ENCODE results near the gene RALB.
"Not testable (repeated sequence)": the region's sequence is repeated elsewhere in the genome, so short reads cannot be mapped to it uniquely, and the experiment has no call there.

RALB gene

DNA sequence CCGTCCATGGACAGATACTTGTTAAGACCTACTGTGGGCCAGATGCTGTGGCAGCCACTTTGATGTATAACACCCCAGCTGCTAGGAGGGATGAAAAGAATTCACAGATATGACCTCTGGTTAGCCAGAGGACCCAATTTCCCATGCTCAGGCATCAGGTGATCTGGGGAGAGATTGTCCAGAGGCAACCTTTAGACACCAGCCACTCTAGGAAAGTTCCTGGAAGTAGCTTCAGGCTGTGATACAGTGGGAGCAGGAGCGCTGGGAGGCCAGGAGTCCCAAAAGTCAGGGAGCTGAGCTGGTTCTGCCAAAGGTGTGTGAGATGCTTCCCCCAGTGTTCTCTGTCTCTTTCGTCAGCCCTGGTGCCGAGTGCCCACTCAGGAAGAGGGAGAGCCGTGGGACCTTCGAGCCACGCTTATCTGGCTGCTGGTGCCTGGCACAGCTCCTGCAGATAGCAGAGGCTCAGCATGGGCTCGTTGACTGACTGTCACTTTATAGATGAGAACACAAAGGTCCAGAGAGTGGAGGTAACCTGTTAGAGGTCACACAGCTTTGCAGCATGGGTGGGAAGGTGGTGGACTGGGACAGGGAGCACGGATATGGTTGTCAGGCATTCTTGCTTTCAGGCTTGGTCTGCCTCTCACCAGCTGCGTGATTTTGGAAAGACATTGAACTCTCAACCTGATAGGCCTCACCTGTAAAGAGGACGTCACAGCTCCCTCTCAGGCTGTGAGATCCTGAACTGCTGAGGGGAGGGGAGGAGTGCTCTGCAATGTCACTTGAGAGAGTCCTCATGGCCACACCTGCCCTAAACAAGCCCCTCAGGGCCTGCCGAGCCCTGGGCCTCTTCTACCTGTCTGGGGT, 7.8 kb upstream of the RALB start:
- no peak for DNase-seq

DNA sequence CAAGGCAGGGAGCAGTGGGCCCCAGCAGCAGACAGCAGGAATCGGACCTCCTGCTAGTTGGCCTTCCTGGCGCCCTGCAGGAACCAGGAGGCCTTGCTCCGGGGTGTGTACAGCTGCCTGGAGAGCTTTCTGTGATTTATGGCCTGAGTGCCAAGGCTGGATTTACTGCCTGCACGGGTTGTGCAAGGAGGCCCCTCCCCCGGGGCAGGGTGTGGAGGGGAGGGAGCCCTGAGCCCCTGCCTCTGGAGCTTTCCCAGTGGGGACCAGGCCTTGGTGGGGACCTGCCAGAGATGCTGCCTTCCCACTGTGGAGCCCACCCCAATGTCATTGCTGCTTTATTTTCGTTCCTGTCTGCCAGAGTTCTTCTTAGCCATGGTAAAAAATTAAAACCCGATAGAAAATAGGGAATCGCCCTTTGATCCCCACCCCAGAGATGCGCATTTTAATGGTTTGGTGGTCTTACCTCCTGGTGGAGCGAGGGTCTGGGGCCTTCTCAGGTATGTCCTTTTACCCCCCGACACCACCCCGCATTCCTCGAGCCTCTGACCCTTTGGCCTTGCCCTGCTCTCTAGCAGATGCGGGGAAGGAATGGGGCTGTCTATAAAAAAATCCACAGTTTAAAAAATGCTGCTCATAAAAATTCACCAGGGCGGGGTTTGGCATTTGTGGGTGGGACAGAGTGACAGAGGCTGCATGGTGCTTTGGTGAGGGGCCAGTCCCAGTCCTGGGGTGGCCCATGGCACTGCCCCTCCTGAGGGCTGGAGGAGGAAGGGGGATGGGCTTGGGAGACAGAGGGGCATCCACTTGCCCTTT, 6.9 kb upstream of the RALB start:
- DNase-seq, result peak; percentile 73

DNA sequence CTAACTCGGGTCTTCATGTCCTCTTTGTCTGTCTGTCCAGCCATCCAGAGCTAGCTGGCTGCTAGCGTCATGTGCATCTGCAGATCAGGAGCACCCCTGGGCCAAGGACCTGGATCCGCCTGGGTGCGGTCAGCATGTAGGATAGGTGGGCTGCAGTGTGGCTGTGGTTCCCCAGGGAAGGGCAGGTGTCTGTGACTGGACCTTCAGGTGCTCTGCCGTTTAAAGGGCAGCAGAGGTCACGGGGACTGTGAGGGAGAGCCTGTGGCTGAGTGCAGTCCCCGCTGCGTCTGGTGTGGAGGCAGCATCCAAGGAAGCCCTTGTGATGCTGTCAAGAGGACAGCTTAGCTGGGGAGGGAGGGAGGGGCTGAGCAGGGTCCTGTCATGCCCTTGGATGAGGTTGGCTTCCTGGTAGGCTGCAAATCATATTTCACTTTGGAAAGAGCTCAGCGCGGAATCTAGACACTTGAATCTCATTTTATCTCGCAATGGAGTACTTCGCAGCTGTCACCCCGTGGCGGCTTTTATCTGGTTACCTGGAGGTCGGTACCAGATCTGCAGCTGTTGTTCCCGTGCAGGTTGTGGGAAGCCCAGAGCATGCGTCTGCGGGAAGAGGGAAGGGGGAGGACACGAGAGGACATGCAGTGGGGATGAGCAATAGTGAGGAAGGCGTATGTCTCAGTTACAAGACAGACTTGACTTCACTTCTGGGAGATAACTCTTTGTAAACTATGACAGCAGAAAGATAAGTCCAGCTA, 5.9 kb upstream of the RALB start:
- peak; percentile 68 for DNase-seq

DNA sequence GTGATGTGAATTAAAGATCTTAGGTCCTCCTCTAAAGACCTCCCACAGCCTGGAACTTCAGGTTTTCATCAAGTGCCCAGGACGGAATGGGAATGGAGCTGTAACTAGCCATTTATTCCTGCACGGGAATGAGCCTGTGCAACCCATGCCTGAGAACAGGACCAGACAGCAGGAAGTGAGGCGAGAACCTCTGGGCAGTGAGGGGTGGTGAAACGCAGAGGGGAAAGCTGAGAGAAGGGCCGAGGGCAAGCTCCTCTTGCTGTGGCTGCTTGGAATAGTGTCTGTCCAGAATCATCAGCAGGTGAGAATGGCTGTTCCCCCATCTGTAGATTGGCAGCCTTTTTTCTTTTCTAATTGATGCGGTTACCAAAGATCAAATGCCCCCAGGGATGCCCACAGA, 4.8 kb upstream of the RALB start:
- DNase-seq, result no peak

DNA sequence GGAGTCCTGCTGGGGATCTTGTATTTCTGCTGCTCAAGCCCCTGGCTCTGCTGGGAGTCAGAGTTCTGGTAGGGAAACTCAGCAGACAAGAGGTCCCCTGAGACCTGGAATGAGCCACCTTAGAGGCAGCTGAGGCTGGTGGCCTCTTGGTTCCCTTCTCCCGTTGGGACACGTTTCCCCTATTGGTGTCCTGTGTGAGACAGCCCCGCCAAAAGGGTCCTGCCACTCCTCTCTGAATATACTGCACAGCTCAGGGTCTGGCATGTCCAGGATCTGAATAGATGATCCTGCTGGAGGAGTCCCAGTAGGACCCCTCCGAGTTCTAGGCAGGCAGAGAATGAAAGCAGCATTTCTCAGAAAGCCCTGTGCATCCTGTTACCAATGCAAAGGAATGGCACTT, 2.0 kb upstream of the RALB start:
- DNase-seq, result no peak

DNA sequence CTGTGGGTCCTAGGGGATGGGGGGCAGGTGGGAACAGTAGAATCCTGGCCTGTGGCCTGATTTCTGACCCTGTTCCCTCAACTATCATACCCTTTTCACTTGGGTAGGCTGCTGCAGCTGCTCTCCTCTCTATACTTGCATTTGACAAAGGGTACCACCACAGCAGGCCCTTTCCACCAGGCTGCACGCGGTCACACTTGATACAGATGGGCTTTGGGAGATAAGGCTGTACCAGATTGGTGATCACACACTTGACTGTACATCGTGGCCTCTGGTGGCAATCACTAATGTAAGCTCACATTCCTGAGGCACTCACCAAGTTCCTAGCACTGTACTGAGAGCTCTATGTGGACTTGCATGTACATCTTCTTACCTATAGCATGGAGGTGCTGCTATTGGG, 1.6 kb upstream of the RALB start:
- no peak for DNase-seq

DNA sequence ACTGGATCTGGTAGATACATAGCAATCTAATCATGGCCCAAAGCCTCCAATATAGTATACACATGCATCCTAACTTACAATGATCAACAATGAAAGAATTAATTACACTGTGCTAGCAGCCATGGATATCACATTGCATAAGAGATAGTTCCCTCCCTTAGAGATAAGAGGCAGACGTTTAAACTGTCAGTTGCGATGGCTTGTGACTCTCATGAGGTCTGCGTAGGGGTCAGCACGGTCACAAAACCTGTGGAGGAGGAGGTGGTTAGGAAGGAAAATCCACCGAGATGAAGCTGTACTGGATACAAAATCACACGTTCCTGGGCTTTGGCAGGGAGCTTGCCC, 800 bp upstream of the RALB start:
- DNase-seq, result no peak

DNA sequence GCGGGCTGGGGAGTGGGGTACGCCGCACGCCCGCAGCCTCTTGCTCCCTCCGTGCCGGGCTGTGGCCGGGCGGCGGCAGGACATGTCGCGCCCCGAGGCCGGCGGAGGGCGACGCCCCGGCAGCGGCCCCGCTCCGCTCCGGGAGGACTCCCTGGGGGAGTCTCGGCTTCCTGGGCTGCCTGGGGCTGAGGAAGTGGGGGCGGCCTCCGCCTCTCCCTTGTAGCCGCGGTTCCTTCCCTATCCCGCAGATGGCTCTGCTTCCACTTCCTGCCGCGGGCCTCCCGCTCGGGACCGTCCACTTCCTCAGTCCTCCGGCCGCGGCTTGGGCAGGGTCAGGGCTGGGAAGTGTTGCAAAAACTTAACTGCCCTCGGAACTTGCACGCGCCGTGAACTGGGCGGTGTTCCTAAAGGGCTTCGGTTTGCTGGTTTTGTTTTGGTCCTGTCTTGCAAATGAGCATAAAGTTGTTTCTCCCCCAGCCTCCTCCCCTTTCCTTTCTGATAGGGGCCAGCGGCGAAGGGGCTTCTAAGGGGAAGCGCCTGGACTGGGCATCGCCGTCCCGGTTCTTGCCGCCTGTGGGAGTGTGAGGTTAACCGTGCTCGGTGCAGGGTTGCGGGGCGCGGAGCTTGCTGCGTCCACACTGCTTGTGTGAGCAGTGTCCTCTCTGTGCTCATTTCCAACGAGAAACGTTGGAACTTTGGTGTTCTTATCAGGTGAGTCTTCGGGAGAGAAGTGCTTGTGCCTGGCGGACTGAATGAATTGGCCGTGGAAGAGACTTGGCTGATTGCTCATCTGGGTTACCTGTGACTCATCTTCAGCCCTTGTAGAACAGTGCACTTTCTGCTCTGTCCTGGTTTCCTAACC, 600 bp downstream of the RALB start:
- DNase-seq, result peak; percentile 21

DNA sequence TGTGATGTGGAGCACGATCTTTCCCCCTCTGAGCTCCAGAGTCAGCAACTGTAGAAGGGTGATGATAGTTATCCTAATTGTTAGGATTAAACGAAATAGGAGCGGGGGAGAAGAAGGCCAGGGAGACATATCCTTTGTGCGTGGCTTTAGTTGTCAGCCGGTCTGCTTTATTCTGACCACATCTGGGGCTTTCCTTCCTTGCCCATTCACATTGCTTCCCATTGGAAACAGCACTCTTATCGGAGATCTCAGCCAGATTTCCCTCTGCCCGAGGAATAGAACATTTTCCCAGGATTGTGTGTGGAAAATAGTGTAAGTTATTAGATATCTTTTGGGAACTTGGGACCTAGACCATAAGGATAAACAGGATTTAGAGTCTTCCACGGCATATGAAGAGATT, 1.5 kb downstream of the RALB start:
- DNase-seq, result no peak

DNA sequence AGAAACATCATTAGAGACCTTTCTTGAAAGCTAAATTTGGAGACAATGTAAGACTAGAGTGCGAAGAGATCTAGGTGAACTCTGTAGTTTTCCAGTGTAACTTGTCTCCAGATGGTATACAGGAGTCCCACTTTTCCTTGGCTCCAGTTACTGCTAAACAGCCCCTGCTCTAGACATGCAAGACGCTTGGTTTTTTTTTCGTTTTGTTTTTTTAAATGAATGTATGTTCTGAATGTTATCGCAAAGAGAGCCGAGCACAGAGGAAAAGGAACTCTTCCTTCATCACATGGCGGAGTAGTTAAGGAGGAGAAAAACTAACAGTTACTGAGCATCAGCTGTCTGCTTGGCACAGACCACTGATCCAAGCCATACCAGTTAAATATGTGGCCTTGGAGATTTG, 2.4 kb downstream of the RALB start:
- no peak for DNase-seq

DNA sequence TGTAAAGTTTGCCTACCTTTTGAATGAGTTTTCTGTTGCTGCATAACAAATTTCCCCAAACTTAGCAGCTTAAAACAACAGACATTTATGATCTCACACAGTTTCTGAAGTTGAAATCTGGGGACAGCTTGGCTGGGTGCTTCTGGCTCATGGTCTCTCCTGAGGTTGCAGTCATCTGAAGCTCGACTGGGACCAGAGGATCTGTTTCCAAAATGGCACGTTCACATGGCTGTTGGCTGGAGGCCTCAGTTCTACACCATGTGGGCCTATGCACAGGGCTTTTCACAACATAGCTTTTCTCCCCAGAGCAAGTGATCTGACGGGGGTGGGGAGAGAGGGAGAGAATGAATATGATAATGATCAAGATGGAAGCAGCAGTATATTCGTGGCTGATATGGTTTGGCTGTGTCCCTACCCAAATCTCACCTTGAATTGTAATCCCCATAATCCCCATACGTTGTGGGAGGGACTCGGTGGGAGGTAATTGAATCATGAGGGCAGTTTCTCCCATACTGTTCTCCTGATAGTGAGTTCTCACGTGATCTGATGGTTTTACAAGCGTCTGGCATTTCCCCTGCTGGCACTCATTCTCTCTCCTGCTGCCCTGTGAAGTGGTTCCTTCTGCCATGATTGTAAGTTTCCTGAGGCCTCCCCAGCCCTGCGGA, 3.5 kb downstream of the RALB start:
- DNase-seq, result no peak

DNA sequence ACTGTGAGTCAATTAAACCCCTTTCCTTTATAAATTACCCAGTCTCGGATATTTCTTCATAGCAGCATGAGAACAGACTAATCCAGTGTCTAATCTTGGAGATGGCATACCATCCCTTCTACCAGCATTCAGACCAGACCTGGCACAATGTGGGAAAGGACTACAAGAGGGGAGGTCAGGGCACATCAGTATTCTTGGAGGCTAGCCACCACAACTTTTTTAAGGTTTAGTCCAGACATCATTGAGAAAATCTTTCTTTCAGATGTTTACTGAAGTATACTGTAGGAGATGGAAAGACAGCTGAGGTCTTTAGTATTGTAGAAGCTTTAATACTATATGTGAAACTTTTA, 4.0 kb downstream of the RALB start:
- DNase-seq, result no peak

DNA sequence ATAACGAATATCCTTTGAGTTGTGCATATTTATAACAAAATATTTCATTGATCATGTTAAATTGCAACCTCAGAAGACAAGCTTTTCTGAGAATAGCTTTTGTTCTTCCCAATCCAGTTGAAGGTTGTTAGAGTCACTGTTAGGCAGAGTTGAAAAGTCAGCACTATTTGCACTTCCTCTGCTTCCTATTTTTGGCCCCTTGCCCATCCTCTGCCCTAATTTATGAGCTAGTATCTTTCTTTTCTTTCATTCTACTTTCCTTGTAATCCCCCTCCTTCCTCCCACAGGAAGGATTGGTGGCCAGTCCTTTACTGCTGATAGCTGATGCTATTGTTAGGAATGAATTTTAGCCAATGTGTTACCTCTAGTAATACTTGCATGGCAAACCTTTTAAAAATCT, 4.9 kb downstream of the RALB start:
- no peak for DNase-seq

DNA sequence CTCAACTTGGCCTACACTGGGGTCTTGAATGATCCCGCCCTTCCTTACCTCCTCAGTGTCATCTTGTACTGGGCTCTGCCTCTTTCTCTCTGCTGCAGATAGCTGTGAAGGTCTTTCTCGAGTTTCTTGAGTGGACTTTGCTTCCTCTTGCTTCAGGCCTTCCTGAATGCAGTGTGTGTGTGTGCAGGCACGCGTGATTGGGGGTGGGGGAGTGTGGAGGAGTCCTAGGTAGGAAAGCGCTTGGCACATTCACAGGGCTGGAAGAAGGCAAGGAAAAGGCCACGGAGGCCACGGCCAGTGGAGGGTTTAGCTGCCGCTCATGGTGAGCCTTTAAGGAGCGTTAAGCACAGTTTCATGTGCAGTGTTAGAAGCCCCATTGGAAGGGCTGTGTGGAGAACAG, 5.5 kb downstream of the RALB start:
- no peak for DNase-seq

DNA sequence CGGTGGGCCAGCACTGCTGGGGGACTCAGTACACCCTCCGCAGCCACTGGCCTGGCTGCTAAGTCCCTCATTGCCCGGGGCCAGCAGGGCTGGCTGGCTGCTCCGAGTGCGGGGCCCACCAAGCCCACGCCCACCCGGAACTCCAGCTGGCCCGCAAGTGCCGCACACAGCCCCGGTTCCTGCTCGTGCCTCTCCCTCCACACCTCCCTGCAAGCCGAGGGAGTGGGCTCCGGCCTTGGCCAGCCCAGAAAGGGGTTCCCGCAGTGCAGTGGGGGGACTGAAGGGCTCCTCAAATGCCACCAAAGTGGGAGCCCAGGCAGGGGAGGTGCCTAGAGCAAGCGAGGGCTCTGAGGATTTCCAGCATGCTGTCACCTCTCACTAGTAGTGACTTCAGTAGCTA, 7.3 kb downstream of the RALB start:
- DNase-seq, result not testable (repeated sequence)

DNA sequence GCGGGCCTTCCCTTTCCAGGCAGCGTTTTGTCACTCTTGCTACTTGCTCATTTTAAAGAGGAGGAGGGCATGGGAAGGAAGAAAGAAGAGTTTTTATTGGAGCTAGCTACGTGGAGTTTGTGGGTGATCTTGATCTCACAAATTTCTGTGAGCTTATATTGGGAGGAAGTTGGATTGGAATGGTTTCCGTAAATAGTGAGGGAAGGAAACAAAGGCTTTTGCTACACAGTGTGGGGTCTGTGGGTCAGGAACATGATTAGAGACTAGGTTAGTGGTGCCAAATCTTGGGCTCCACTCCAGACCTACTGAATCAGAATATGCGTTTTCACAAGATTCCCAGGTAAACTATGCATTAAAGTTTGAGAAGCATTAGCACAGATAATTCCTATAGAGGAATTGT, 8.1 kb downstream of the RALB start:
- DNase-seq, result no peak

DNA sequence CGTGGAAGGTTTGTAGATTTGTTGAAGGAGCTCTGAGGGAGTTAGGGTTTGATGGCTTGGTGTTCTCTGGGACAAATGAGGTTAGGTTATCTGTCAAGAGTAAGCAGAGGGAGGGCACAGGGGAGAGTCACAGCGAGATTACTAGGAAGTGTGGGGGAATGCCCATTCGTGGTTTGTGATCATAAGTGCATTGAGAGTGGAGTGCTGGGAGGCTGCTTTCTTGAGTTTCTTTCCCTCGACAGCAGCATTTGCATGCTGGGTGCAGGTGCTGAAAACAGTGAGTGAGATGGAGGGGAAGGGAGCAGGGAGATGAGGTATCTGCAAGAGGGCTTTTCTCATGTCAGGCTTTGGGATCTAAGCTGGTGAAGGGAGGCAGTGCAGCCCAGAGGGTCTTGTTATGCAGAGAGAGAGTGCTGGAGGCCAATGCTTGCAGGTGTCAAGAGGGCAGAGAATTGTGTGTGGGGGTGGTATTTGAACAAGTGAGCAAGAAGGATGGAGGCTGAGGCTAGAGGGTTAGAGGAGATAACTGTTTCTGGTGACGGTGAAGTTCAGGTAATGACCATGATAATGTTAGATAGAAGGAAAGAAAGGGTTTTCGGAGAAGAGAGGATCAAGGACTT, 8.8 kb downstream of the RALB start:
- no peak for DNase-seq

DNA sequence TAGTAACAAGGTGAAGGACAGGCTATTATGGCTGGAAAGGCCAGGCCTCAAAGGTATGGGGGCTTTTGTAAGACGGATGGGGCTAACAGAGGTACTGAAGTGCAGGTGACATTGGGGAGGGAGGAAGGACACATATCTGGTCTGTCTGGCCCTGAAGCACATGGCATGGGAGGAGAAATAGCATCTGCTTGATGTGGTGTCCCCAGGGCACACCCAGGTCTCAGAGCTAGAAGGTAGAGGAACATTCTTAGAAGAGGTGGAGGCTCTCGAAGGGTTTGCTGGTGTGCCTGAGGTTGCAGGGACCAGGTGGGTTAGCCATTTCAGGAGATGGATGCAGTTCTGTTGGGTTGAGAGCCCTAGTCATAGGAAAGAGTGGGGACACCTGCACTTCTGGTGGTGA, 9.5 kb downstream of the RALB start:
- no peak for DNase-seq

DNA sequence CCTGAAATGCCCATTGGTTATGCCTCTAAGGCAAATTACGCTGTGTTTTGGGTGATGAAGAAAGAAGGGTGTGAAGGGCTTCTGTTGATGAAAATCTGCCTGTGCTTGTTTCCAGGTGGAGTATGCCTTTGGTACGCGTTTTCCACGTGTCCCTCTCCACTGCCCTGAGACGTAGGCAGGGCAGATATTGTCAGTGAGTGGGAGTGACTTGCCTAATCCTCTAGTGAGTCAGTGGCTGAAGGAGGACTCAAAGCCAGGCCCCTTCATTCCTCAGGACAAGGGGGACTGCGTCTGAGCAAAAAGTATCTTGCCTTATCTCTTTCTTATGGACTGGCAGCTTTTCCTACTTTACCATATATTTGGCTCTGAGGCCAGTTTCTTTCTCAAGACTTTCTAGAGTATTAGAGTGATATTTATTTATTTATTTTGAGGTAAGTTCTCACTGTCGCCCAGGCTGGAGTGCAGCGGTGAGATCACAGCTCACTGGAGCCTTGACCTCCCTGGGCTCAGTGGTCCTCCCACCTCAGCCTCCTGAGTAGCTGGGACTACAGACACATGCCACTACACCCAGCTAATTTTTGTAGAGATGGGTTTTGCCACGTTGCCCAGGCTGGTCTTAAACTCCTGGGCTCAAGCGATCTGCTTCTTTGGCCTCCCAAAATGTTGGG, 10.2 kb downstream of the RALB start:
- DNase-seq, result no peak

DNA sequence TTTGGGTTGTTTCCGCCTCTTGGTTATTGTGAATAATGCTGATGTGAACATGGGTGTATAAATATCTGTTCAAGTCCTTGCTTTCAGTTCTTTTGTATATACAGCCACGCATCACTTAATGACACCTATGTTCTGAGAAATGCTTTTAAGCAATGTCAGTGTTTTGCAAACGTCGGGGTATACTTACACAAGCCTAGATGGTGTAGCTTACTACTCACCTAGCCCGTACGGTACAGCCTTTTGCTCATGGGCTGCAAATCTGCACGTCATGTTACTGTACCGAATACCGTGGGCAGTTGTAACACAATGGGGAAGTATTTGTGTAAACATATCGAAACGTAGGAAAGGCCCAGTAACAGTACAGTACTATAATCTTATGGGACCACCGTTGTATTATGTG, 12.4 kb downstream of the RALB start:
- DNase-seq, result no peak

DNA sequence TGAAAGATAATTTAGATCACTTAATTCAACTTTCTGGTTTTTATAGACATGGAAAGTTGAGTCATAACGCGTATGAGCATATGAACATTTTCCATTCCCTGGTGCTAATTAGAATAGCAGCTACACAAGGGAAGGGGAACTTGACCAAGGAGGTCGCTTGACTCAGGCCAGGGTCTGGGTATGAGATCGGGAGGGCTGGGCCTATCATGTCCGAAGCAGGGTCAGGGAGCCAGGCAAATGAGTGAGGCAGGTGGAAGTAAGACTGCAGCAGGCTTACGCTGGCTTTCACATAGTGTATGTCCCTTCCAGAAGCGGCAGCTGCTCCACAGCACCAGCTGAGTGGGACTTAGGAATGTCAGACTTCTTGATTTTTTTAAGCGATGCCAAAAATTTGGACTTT, 14.7 kb downstream of the RALB start:
- no peak for DNase-seq

Measured in DMS153 (cell line).